GM19238 (cell line): ENCODE measurements around the gene GNPTG.

ENCODE experiments used
- DNase-seq: peaks from one replicate; pipeline ENCODE4 v3.0.0; 2011; ENCODE audit warnings: low spot score; ENCODE audit not compliant: insufficient read length

GNPTG gene

DNA sequence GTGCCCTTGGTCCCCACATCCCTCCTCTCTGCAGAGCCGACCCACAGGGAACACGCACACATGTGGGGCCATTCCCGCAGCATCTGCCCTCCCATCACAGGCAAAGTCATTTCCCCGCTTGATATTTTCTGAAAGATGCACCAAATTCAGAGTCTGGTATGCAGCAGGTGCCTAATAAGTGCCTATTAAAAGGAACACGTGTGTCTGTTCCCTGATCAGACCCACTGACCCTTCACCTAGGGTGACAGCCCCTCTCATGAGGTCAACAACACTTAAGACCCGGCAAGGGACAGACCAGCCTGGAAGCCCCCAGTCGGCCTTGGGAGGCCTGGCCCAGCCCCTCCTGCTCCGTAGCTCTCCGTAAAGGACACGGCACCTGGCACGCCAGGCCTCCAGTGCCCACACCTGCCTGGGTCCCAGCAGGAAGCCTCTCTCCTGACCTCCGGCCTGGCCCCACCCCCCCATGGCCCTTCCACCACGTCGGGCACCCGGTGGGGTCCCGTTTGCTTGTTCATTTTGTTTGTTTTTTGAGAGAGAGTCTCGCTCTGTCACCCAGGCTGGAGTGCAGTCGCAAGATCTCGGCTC is 42.7 kb downstream of the GNPTG start:
- DNase-seq, result no peak

DNA sequence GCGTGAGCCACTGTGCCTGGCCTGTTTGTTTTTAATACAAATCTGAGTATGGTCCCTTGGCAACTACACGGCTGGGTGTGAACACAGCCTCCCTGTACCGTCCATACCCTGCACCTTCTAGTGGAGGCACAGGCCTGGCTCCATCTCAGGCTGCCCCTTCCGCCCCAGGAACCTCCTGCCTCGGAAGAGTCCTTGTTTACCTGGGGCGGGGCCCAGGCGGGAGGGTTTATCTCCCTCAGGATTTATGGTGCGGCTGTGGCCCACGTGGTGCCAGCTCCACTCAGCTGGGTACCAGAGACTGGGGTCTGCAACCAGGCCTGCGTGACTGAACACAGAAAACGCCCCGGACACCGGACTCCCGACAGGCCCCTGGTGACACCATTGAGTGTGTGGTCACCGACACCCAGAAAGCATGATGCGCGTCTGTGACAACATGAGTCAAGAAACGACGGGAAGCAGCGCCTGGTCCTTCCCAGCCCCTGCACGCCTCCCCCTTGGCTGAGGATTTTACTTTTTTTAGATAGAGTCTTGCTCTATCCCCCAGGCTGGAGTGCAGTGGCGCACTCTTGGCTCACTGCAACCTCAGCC is 43.8 kb downstream of the GNPTG start:
- no peak for DNase-seq

DNA sequence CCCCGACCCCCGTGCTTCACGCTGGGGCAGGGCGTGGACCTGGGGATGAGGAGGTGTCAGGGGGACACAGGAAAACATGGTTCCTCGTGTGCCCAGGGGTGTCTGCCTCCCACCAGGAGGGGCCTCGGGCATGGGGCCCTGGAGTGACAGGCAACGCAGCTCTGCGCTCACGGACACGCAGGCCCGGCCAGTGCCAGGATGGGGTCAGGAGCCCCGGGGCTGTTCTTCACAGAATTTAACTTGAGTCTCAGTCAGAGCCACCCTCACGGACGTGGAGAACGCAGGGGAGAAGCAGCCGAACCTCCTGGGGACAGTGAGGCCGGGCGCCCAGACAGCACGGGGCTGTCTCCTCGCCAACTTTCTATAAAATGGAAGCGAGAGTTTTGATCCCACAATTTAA is 46.0 kb downstream of the GNPTG start:
- DNase-seq, result no peak

DNA sequence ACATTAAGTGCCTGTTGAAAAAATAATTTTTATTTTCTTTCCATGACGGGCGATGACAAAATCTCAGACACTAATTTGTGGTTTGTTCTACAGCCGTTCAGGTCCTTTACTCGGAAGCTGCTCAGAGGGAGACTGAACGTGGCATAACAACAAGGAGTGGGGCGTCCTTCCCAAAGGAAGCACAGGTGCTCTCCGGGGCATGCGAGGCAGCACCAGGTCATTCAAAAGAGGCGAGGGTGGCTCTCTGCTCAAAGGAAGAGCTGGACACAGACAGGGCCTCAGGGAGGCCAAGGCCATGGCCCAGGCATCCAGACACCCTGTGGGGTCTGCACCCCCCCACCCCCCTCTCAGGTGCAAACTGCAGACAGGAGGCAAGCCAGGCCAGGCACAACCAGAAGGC is 46.6 kb downstream of the GNPTG start:
- DNase-seq, result no peak

DNA sequence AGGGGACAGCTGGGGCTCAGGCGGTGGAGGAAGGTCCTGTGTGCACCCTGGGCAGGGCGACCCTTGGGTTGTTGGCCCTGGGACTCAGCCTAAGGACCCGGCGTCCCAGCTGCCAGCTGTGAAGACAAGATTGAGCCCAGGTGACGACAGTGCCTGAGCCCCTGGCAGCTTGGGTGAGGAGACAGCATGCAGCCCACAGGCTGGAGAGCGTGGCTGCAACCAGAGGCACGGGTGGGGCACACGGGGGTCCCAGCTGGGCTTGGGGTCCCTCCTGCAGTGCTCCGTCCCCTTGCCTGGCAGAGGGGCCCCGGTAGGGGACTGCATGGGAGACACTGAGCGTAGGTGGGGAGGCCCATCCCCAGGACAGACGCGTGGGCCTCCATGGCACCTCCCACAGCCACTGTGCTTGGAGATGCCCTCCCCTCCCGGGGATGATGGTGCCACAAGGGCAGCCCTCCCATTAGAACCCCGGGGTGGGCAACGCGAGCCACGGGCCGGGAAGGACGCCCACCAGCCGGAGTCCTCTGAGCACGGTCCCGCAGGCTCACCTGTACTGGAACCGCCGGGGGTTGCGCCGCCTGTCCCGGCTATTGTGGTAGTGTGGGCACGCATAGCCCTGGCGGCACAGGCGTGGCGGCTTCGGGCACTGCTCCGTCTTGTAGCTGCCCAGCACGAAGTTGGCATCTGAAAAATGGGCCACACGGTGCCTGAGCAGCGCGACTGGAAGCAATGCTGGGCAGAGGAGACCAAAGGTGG is 47.3 kb downstream of the GNPTG start:
- no peak for DNase-seq

DNA sequence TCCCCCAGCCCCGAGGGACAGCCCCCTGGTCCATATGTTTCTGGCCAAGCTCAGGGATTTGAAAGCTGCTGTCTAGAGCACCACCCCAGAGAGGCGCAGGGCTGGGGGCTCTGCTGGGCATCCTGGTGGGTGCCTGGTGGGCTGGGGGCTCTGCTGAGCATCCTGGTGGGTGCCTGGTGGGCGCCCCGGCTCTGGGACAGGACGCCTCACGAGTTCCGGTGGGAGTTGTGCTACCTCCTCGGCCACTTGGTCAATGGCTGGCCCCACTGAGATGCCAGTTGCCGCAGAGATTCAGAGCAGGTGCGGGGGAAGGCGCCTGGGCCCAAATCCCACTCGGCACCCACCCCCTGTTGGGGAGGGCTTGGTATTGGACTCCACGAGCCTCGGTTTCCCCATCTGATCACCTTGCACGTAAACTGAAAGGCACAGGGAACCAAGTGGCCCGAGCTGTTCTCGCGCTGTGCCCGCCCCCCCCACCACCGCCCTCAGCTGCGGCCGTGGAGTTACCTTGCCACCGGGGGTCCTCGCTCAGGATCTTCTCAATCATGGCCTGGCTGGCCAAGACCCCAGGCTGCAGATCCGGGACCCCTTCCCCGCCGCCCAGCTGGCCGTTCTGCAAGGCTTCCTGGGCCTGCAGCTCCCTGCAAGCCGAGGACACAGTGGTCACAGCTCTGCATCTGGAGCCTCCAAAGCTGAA is 49.5 kb downstream of the GNPTG start:
- DNase-seq, result no peak

DNA sequence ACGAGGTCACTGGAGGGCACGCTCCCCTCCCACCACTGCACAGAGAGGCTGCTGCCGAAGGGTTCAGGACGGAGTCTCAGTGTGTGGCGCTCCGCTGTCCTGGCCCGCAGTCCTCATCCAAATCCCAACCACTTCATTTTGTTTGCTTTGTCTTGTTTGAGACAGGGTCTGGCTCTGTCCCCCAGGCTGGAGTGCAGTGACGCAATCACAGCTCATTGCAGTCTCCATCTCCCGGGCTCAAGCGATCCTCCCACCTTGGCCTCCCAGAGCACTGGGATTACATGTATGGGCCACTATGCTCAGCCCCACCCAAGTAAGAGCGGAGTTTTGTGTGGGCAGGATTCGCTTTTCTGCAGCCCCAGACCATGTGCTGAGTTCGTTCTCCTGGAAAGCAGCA is 50.0 kb downstream of the GNPTG start:
- no peak for DNase-seq

DNA sequence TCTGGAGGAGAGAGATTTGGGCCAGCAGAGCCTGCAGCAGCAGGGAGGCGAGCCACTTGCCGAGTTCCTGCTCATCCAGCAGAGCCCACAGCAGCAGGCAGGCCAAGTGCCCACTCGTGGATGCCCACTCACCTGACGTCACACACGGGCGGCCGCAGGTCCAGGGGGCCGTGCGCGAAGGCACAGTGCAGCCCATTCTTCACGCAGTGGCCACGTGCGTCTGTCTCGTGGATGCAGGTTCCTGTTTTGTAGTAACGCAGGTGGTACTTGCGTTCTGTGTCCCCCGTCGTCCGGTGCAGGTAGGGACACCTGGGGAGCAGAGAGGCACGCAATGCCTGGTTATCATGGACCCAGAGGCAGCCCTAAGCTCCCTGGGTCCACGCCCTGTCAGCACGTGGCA is 51.3 kb downstream of the GNPTG start:
- DNase-seq, result no peak

DNA sequence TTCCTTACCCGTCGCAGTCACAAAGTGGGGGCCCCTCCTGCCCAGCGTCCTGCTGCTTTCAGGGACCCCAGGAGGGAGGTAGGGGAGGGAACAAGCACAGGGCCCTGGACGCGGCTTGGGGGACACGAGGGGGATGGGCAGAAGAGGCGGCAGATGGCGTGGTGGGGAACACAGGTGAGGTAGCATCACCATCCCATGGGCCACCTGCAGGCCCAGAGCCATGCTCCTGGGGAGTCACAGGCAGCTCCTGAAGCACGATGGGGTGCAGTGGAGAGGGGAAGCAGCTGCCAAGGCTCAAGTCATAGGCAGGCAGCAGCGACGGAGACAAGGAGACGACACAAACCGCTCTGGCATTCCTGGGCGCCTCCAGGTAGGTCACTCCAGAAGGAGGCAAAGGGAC is 52.0 kb downstream of the GNPTG start:
- no peak for DNase-seq

DNA sequence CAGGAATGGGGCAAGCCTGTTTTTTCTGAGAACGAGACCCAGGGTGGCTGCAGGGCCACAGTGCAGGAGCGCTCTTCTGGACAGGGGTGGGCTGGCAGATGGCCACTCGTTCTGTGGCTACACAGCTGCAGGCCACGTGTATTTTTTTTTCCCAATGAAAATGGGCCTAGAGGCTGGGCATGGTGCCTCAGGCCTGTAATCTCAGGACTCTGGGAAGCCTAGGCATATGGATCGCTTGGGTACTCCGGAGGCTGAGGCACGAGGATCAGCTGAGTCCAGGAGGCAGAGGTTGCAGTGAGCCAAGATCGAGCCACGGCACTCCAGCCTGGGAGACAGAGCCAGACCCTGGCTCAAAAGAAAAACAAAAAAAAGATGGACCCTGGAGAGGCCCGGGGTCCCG is 56.0 kb downstream of the GNPTG start:
- no peak for DNase-seq

DNA sequence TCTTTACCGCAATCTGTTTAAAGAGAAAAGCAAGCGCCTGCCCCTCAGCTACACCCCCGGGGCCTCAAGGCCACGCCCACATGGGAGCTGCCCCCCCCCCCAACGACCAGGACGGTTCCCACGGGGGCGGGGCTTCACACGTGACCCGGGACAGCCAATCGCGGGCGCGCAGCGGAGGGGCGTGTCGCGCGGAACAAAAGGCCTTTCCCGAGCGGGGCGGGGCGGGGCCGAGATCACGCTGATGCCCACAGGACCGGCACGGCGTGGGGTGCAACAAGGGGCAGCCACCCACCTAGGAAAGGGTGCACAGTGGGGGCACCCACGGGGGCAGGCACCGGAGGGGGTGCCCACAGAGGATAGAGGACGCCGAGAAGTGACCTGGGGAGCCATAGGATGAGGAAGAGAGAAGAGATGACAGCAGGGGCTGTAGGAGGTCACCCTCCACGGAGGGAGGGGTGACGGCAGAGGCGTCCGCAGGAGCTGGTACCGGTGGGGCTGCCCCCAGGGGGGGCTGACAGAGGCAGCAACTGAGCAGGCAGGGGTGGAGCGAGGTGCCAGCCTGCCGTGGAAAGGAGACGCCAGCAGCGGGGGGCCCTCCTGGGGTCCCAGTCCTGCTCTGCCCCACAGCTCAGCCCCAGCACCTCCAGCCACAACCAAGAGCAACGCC is 56.6 kb downstream of the GNPTG start:
- peak; percentile 94 for DNase-seq

DNA sequence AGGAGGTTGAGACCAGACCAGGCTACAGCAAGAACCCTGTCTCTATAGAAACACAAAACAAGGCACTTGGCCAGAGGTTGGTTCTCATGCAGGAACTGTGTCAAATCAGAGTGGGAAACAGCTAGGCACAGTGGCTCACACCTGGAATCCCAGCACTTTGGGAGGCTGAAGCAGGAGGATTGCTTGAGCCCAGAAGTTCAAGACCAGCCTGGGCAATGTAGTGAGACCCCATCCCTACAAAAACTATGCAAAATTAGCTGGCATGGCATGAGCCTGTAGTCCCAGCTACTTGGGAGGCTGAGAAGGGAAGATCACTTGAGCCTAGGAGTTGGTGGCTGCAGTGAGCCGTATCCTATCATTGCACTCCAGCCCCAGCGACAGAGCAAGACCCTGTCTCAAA is 61.1 kb downstream of the GNPTG start:
- DNase-seq, result no peak
